Chondrocyte (in vitro differentiated cells): ENCODE data around the gene ACP7. TPM values are rescaled to one million over a fixed set of nuclear protein-coding genes. Genes with fewer than 3 reads are reported as not detected.
A peak's percentile ranks its signal among the peaks of the same experiment; 100 is the strongest.

Experiments
- DNase-seq: peaks from one replicate; pipeline ENCODE4 v3.0.0; 2021; ENCODE audit warnings: mixed read lengths, low spot score
- H3K27ac Mint-ChIP-seq: one replicate; pipeline ENCODE4 v1.8.0; 2021; ENCODE audit warnings: mild to moderate bottlenecking, moderate library complexity, mixed read lengths; ENCODE audit not compliant: unreplicated experiment
- H3K27me3 Mint-ChIP-seq: 2 replicates; pipeline ENCODE4 v1.8.0; 2021; ENCODE audit warnings: low read depth, mixed read lengths
- H3K36me3 Mint-ChIP-seq: 2 replicates; pipeline ENCODE4 v1.8.0; 2021; ENCODE audit warnings: low read depth, mixed read lengths
- H3K4me1 Mint-ChIP-seq: 2 replicates; pipeline ENCODE4 v1.8.0; 2021; ENCODE audit warnings: low read depth, mild to moderate bottlenecking, mixed read lengths
- H3K4me3 Mint-ChIP-seq: one replicate; pipeline ENCODE4 v1.8.0; 2021; ENCODE audit warnings: mild to moderate bottlenecking, moderate library complexity, mixed read lengths; ENCODE audit not compliant: unreplicated experiment
- H3K9me3 Mint-ChIP-seq: 2 replicates; pipeline ENCODE4 v1.8.0; 2021; ENCODE audit warnings: low read depth, mixed read lengths
- CTCF ChIP-seq: fragments of 200-600 bp; sonication (generic); IDR thresholded peaks from 2 replicates; pipeline ENCODE4 v1.5.0; 2021; ENCODE audit warnings: antibody characterized with exemption, mild to moderate bottlenecking, moderate library complexity
- total RNA-seq: library from RNA; stranded (reverse); gene quantifications from 3 replicates; pipeline ENCODE4 v1.2.1, GENCODE V29; 2021

ACP7 gene
- total RNA-seq, 1 donor from 2014 or later, result not detected

GRCh38 chr19:39156326-39157230, 72.4 kb downstream of the ACP7 start:
- peaks cover 15% of the 10 kb centered on the region for H3K4me1 Mint-ChIP-seq
- TF ChIP-seq CTCF, result no peak
- no peaks in the 10 kb centered on the region for H3K27me3 Mint-ChIP-seq
- no peak overlapping the region for H3K4me3 Mint-ChIP-seq
- DNase-seq, result no peak
- H3K27ac Mint-ChIP-seq, result no peak overlapping the region
- H3K36me3 Mint-ChIP-seq, result no peaks in the 10 kb centered on the region
- no peaks in the 10 kb centered on the region for H3K9me3 Mint-ChIP-seq

- Mint-ChIP-seq H3K9me3 (no peaks in the 10 kb centered on the region), H3K27ac (peak overlapping the region; percentile 34), H3K4me1 (peaks cover 15% of the 10 kb centered on the region), H3K36me3 (no peaks in the 10 kb centered on the region), H3K4me3 (no peak overlapping the region), H3K27me3 (no peaks in the 10 kb centered on the region)
- no peak for TF ChIP-seq CTCF
- no peak for DNase-seq
These were observed 73.3 kb downstream of the ACP7 start for GRCh38 chr19:39157275-39157996.

GRCh38 chr19:39157997-39158389, 73.8 kb downstream of the ACP7 start:
- no peak for TF ChIP-seq CTCF
- Mint-ChIP-seq H3K27ac (no peak overlapping the region), H3K27me3 (no peaks in the 10 kb centered on the region), H3K36me3 (no peaks in the 10 kb centered on the region), H3K9me3 (no peaks in the 10 kb centered on the region), H3K4me1 (peaks cover 15% of the 10 kb centered on the region), H3K4me3 (no peak overlapping the region)
- DNase-seq, result no peak

- Mint-ChIP-seq H3K27ac (no peak overlapping the region), H3K4me1 (peaks cover 15% of the 10 kb centered on the region), H3K27me3 (no peaks in the 10 kb centered on the region), H3K36me3 (no peaks in the 10 kb centered on the region), H3K4me3 (no peak overlapping the region), H3K9me3 (no peaks in the 10 kb centered on the region)
- DNase-seq, result no peak
- TF ChIP-seq CTCF, result no peak
These were observed 74.6 kb downstream of the ACP7 start for GRCh38 chr19:39158646-39159260.

- Mint-ChIP-seq H3K4me1 (peaks cover 15% of the 10 kb centered on the region), H3K36me3 (no peaks in the 10 kb centered on the region), H3K27me3 (no peaks in the 10 kb centered on the region), H3K4me3 (no peak overlapping the region), H3K9me3 (no peaks in the 10 kb centered on the region), H3K27ac (no peak overlapping the region)
- DNase-seq, result no peak
- no peak for TF ChIP-seq CTCF
These were observed 76.3 kb downstream of the ACP7 start for GRCh38 chr19:39160523-39160861.
